B cell (primary cell): ENCODE measurements around the gene ODAD4.

Experiments
- CTCF ChIP-seq: fragments of 200-600 bp; IDR thresholded peaks from one replicate; pipeline ENCODE4 v1.8.0; 2022; ENCODE audit warnings: antibody characterized with exemption, mild to moderate bottlenecking
- EZH2 ChIP-seq: IDR thresholded peaks from 2 replicates; pipeline ENCODE4 v1.6.1; 2012; ENCODE audit warnings: borderline replicate concordance, low read depth, mild to moderate bottlenecking, moderate library complexity, low read length; ENCODE audit not compliant: insufficient read depth, poor library complexity, severe bottlenecking

- TF ChIP-seq CTCF (no peak), EZH2 (no peak)
Observed at GRCh38 chr17:41996855-41997164, 66.4 kb downstream of the ODAD4 start.
